A673 (cell line): ENCODE measurements around the gene HLCS. TPM values are rescaled to one million over a fixed set of nuclear protein-coding genes. Genes with fewer than 3 reads are reported as not detected.

Source experiments
- Bru-seq: library from RNA; stranded (reverse); fragments of 400-500 nt; gene quantifications from one replicate; lab custom pipeline; 2021; lab: Mats Ljungman, UMichigan
- BruChase-seq, 2 experiments: library from RNA; stranded (reverse); fragments of 400-500 nt; gene quantifications; one replicate each; lab custom pipeline; 2021; lab: Mats Ljungman, UMichigan
- BruUV-seq: library from RNA; stranded (reverse); fragments of 400-500 nt; replicated peaks from 2 replicates; lab custom pipeline; 2021; lab: Mats Ljungman, UMichigan
- CTCF ChIA-PET: fragments of 300-600 bp; sonication (Branson Sonifier 250); formaldehyde crosslinking; loops from one replicate; lab custom pipeline; 2022; ENCODE audit warnings: antibody characterized with exemption; lab: Charles Lee
- POLR2A ChIA-PET: fragments of 300-600 bp; sonication (Branson Sonifier 250); formaldehyde crosslinking; loops from one replicate; lab custom pipeline; 2022; ENCODE audit warnings: antibody characterized with exemption; ENCODE audit not compliant: low non-redundant PET; lab: Charles Lee
- DNase-seq: peaks from one replicate; pipeline ENCODE4 v3.0.0-alpha.2; 2015; ENCODE audit warnings: low spot score
- H3K27ac ChIP-seq: fragments of 200-600 bp; sonication (generic); 2 replicates; pipeline ENCODE4 v1.5.1; 2016; ENCODE audit warnings: mixed run types, low read depth, mild to moderate bottlenecking, mixed read lengths, antibody characterized with exemption, low read length; ENCODE audit not compliant: poor library complexity, severe bottlenecking
- H3K27me3 ChIP-seq: fragments of 200-600 bp; sonication (generic); replicated peaks from 2 replicates; pipeline ENCODE4 v1.6.1; 2017; ENCODE audit warnings: mixed run types, low read depth, mild to moderate bottlenecking, mixed read lengths, antibody characterized with exemption, low read length; ENCODE audit not compliant: insufficient read depth, poor library complexity
- H3K36me3 ChIP-seq: fragments of 200-600 bp; sonication (generic); 2 replicates; pipeline ENCODE4 v1.6.1; 2016; ENCODE audit warnings: mixed run types, mild to moderate bottlenecking, mixed read lengths, antibody characterized with exemption, low read length; ENCODE audit not compliant: insufficient read depth, poor library complexity, severe bottlenecking
- H3K4me1 ChIP-seq: fragments of 200-600 bp; sonication (generic); 2 replicates; pipeline ENCODE4 v1.6.1; 2017; ENCODE audit warnings: mixed run types, mild to moderate bottlenecking, mixed read lengths, antibody characterized with exemption, low read length; ENCODE audit not compliant: insufficient read depth, poor library complexity, severe bottlenecking
- H3K4me3 ChIP-seq: fragments of 200-600 bp; sonication (generic); 2 replicates; pipeline ENCODE4 v1.5.1; 2016; ENCODE audit warnings: low read depth, mixed run types, mild to moderate bottlenecking, mixed read lengths, low read length; ENCODE audit not compliant: poor library complexity, severe bottlenecking
- H3K9me3 ChIP-seq: fragments of 200-600 bp; sonication (generic); 2 replicates; pipeline ENCODE4 v1.6.1; 2016; ENCODE audit warnings: mixed run types, low read depth, mild to moderate bottlenecking, mixed read lengths, antibody characterized with exemption, low read length; ENCODE audit not compliant: poor library complexity, severe bottlenecking
- EZH2 ChIP-seq: fragments of 200-600 bp; sonication (generic); IDR thresholded peaks from 2 replicates; pipeline ENCODE4 v1.6.1; 2017; ENCODE audit warnings: borderline replicate concordance, low read depth, mild to moderate bottlenecking, mixed read lengths, antibody characterized with exemption, low read length; ENCODE audit not compliant: poor library complexity, severe bottlenecking
- intact Hi-C: fragments of 100-400 bp; cut with micrococcal nuclease; formaldehyde crosslinking; loops from one replicate; pipeline ENCODE4 v1.10.0; 2022; ENCODE audit not compliant: unreplicated experiment
- long read RNA-seq: library from polyadenylated mRNA; stranded (forward); transcript quantifications from one replicate; pipeline ENCODE4 v2.0.0, GENCODE V29; 2022
- total RNA-seq: library from RNA; stranded (reverse); gene quantifications from 2 replicates; pipeline ENCODE4 v1.2.3, GENCODE V29; 2021
- TF ChIP-seq, protein P1 (sequence below): fragments of 300-800, 200-600 bp; sonication (generic); conservative IDR thresholded peaks from 2 replicates; pipeline ENCODE4 v1.5.1; 2017; ENCODE audit warnings: low read depth, mild to moderate bottlenecking, antibody characterized with exemption, low read length, moderate library complexity, mixed read lengths

Gene HLCS
- total RNA-seq (15.3 and 21.1 TPM in 2 replicates), Bru-seq, nascent RNA (percentile 62 among the genes with signal in this experiment), BruChase-seq, experiment 1, labeled RNA remaining after a 2-hour chase (percentile 59 among the genes with signal in this experiment), BruChase-seq, experiment 2, labeled RNA remaining after a 6-hour chase (percentile 65 among the genes with signal in this experiment)
- long read RNA-seq, full-length matches to known transcripts, result 2 of 52 reads
- long read RNA-seq, partial matches to known transcripts, result 4 of 52 reads
- long read RNA-seq, other reads (novel, unspliced or antisense), result 46 of 52 reads

GRCh38 chr21:36966066-36966820, at the start of gene HLCS:
HLCS (minus strand) TSS chr21:36966669; CDS start chr21:36966638, 31 bp downstream.
- Histone ChIP-seq H3K4me1 (peaks cover 10% of the 10 kb centered on the region), H3K36me3 (no peaks in the 10 kb centered on the region), H3K4me3 (peak within 1 kb of the TSS; percentile 65), H3K27ac (peak within 1 kb of the TSS; percentile 73), H3K27me3 (no peaks in the 10 kb centered on the region), H3K9me3 (no peaks in the 10 kb centered on the region)
- intact Hi-C loops, result no loop called here
- CTCF ChIA-PET, result interaction anchor here (0.5 to 1.3 kb wide), 4 partner anchors 11 to 50 kb away, joined by 3 to 6 read pairs (median 4); no protein-coding TSS in a partner anchor
- POLR2A ChIA-PET, result interaction anchor here (0.6 kb wide), 2 partner anchors 19 to 187 kb away, joined by 3 read pairs; no protein-coding TSS in a partner anchor
- TF ChIP-seq, protein P1, sequence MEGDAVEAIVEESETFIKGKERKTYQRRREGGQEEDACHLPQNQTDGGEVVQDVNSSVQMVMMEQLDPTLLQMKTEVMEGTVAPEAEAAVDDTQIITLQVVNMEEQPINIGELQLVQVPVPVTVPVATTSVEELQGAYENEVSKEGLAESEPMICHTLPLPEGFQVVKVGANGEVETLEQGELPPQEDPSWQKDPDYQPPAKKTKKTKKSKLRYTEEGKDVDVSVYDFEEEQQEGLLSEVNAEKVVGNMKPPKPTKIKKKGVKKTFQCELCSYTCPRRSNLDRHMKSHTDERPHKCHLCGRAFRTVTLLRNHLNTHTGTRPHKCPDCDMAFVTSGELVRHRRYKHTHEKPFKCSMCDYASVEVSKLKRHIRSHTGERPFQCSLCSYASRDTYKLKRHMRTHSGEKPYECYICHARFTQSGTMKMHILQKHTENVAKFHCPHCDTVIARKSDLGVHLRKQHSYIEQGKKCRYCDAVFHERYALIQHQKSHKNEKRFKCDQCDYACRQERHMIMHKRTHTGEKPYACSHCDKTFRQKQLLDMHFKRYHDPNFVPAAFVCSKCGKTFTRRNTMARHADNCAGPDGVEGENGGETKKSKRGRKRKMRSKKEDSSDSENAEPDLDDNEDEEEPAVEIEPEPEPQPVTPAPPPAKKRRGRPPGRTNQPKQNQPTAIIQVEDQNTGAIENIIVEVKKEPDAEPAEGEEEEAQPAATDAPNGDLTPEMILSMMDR, result no peak
- no peak for TF ChIP-seq EZH2
- DNase-seq, result peak; percentile 78
- no TSS peak for BruUV-seq

- peak overlapping the region; percentile 43 for H3K4me3 ChIP-seq
- CTCF ChIA-PET, result interaction anchor here (0.6 to 2.8 kb wide), 8 partner anchors 20 to 505 kb away, joined by 3 to 23 read pairs (median 6); no protein-coding TSS in a partner anchor
- H3K4me1 ChIP-seq, result peaks cover 5% of the 10 kb centered on the region
- no peaks in the 10 kb centered on the region for H3K36me3 ChIP-seq
- POLR2A ChIA-PET, result no interaction called here
- no peaks in the 10 kb centered on the region for H3K9me3 ChIP-seq
- H3K27me3 ChIP-seq, result no peaks in the 10 kb centered on the region
- DNase-seq, result peak; percentile 94
- TF ChIP-seq EZH2, result no peak
- TF ChIP-seq, protein P1, result peak; percentile 93
- peak overlapping the region; percentile 9 for H3K27ac ChIP-seq
- BruUV-seq, result no TSS peak
- intact Hi-C loops, result no loop called here
Measured at GRCh38 chr21:37009740-37010341, 43.4 kb upstream of the HLCS start.

DNA sequence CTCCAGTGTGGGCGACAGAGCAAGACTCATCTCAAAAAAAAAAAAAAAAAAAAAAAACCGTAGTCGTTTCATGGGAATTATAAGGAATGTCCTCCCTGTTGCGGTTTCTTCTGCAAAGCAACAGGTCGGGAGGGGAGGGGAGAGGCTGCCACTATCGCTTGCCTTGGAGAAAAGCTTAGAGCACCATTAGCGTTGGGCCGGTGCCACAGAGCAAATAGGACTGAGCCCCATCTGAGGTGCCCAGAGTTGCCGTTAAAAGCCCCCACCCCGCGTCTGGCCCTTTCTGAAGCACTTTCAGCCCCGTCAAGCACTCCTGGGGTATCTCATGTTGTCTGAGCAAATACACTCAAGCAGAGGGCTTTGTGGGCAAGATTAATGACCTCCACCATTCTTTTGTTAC, 42.3 kb upstream of the HLCS start:
- no peaks in the 10 kb centered on the region for H3K36me3 ChIP-seq
- peaks cover 5% of the 10 kb centered on the region for H3K4me1 ChIP-seq
- no peaks in the 10 kb centered on the region for H3K27me3 ChIP-seq
- intact Hi-C loops, result no loop called here
- no peak overlapping the region for H3K27ac ChIP-seq
- TF ChIP-seq, protein P1, result no peak
- TF ChIP-seq EZH2, result no peak
- H3K9me3 ChIP-seq, result no peaks in the 10 kb centered on the region
- peak overlapping the region; percentile 43 for H3K4me3 ChIP-seq
- CTCF ChIA-PET, result interaction anchor here (2.8 kb wide), 1 partner anchor 32 kb away, joined by 23 read pairs; no protein-coding TSS in a partner anchor
- peak; percentile 16 for DNase-seq
- POLR2A ChIA-PET, result no interaction called here
- no TSS peak for BruUV-seq
